ENCODE measurements around the gene SPTBN4.
"Not testable (repeated sequence)": the region's sequence is repeated elsewhere in the genome, so short reads cannot be mapped to it uniquely, and the experiment has no call there.

SPTBN4 gene

DNA sequence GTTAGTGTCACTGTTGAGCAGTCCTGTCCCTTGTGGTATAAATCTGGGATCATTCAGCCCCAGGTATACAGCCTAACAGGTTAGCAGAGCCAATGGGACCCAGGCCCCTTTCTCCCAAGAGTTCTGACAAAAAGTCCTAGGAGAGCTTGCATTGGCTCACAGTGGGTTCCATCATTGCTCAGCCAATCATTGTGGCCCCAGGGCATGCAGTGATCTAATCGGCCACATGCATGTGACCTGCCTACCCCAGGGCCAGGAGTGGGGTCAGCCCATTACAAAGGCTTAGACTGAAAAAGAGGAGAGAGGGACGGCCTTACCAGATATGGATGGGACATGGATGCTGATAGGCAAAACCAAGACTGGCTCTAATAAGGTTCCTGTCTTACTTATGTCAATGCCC is 41.1 kb downstream of the SPTBN4 start:
- no peak for DNase-seq (ENCODE audit: low spot score)

DNA sequence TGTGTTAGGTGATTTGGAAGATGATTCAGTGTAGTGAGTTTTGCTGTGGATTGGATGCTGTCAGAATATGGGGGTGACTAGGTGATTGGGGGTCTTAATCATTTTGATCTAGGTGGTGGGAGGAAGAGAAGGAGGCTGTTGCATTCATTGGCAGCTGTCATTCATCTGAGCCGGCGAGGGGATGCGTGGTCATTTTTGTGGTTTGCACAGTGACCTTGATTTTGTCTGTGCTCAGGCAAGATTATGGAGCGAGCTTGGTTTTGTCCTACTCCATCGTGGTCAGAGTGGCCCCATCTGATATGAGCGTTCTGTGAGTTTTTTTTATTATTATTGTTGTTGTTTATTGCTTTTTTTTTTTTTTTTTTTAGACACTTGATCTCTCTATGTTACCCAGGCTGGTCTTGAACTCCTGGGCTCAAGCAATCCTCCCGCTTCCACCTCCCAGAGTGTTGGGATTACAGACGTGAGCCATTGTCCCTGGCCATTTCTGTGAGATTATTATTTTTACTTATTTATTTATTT is 42.0 kb downstream of the SPTBN4 start:
- no peak for DNase-seq (ENCODE audit: low spot score)

DNA sequence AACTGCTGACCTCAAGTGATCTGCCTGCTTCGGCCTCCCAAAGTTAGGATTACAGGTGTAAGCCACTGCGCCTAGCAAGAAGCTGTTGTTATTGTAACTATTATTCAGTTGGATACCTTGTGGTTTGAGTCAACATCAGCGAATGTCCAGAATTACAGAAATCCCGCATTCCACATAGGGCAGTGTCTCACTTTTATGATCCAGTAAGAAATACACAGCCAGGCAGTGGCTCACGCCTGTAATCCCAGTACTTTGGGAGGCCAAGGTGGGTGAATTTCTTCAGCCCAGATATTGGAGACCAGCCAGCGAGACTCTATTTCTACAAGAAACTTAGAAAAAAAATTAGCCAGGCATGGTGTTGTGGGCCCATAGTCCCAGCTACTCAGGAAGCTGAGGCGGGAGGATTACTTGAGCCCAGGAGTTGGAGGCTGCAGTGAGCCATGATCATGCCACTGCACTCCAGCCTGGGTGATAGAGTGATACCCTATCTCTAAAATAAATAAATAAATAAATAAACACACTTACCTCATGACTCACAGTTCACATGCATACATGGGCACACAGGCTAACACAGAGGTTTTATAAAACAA is 43.8 kb downstream of the SPTBN4 start:
- DNase-seq (ENCODE audit: low spot score), result no peak

DNA sequence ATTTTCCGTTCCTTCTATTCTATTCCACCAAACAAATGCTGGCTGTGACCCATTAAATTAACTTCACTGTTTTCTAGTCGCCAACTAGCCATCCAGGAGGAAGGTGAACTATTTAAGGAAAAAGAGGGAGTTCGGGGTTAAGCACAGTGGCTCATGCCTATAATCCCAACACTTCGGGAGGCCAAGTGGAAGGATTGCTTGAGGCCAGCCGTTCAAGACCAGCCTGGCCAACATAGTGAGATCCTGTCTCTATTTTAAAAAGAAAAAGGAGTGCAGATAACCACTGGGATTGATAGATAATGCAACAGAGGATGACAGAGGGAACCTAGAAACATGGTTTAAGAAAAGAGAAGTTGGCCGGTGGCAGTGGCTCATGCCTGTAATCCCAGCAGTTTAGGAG is 44.7 kb downstream of the SPTBN4 start:
- DNase-seq (ENCODE audit: low spot score), result no peak

DNA sequence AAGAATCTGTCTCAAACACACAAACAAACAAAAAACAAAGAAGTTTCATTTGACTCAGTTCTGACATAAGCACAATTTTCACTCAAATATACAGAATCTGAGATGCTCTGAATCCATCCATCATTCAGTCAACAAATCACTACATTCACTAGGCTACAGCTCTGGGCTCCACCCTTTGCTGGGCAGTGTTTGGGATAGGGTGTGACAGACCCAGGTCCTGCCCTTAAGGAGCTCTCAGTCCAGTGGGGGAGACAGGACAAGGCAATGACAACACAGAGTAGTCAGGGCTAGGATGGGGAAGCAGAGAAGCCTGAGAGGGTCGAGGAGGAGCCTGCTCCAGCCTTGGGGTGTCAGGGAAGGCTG is 45.3 kb downstream of the SPTBN4 start:
- DNase-seq (ENCODE audit: low spot score), result no peak

DNA sequence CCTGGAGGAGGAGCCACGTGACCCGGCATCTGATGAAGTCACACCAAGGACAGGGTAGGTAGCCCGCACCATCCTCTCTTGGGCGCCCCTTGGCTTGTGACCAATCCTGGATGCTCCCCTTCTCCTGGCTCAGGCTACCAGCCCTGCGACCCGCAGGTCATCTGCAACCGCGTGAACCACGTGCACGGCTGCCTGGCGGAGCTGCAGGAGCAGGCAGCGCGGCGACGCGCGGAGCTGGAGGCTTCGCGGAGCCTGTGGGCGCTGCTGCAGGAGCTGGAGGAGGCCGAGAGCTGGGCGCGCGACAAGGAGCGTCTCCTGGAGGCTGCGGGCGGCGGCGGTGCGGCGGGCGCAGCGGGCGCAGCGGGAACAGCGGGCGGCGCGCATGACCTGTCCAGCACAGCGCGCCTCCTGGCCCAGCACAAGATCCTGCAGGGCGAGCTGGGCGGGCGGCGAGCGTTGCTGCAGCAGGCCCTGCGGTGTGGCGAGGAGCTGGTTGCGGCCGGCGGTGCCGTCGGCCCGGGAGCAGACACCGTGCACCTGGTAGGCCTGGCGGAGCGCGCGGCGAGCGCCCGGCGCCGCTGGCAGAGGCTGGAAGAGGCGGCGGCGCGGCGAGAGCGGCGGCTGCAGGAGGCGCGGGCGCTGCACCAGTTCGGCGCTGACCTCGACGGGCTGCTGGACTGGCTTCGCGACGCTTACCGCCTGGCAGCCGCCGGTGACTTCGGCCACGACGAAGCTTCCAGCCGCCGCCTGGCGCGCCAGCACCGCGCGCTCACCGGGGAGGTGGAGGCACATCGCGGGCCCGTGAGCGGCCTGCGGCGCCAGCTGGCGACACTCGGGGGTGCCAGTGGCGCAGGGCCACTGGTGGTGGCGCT is 45.9 kb downstream of the SPTBN4 start:
- DNase-seq (ENCODE audit: low spot score), result peak; percentile 35

DNA sequence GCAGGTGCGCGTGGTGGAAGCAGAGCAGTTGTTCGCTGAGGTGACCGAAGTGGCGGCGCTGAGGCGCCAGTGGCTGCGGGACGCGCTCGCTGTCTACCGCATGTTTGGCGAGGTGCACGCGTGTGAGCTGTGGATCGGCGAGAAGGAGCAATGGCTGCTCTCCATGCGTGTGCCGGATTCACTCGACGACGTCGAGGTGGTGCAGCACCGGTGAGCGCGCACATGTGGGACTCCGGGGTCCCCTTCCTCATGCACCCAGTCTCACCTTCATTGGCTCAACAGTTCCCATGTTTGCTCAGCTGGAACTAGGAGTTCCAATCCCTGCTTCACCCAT is 46.5 kb downstream of the SPTBN4 start:
- no peak for DNase-seq (ENCODE audit: low spot score)

DNA sequence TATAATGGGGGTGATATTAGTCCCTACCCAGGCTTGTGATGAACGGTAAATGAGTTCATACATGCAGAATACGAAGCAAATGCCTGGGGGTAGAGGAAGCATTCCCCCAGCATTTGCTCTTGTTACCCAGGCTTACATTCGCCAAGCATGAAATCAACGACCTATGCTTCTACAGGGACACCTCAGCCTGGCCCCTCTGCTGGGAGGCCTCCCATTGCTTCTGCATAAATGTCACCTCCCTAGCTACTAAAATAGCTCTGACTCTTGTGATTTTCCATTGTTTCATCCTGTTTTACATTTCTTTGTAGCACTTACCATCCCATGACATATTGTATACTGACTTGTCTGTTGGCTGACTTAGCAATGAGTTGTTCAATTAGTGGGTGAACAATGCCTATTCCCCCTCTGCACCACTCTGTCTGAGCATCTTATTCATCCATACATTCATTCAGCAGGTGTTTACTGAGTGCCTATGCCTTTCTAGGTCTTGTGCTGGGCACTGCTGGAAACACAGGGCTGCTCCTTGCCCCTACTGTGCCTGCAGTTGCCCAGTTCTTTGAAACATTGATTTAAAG is 47.0 kb downstream of the SPTBN4 start:
- DNase-seq (ENCODE audit: low spot score), result no peak

DNA sequence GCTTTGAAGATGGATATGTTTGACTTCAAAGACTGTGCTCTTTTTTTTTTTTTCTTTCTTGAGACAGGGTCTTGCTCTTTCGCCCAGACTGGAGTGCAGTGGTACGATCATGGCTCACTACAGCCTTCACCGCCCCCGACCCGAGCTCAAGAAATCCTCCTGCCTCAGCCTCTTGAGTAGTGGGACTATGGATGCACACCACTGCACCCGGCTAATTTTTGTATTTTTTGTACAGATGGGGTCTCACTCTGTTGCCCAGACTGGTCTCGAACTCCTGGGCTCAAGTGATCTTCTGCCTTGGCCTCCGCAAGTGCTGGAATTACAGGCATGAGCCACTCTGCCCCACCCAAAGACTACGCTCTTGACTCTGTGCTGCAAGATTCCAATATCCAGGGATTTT is 50.4 kb downstream of the SPTBN4 start:
- DNase-seq (ENCODE audit: low spot score), result no peak

DNA sequence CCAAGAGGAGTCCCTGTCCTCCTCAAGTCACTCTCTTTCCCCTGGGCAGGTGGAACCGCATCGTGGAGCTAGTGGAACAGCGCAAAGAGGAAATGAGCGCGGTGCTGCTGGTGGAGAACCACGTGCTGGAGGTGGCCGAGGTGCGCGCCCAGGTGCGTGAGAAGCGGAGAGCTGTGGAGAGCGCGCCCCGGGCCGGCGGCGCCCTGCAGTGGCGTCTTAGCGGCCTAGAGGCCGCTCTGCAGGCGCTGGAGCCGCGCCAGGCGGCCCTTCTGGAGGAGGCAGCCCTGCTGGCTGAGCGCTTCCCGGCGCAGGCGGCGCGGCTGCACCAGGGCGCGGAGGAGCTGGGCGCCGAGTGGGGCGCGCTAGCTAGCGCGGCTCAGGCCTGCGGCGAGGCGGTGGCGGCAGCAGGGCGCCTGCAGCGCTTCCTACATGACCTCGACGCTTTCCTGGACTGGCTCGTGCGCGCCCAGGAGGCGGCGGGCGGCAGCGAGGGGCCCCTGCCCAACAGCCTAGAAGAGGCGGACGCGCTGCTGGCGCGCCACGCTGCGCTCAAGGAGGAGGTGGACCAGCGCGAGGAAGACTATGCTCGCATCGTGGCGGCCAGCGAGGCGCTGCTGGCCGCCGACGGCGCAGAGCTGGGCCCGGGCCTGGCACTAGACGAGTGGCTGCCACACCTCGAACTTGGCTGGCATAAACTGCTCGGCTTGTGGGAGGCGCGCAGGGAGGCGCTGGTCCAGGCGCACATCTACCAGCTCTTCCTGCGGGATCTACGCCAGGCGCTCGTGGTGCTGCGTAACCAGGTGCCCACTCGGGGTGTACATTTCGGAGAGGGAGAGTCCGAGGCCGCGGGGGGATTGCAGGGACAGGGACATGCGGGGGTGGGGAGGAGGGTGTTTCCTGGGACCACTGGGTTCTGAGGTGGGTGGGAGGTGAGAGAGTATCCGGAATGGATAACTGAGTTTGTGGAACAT is 52.8 kb downstream of the SPTBN4 start:
- peak; percentile 29 for DNase-seq (ENCODE audit: low spot score)

DNA sequence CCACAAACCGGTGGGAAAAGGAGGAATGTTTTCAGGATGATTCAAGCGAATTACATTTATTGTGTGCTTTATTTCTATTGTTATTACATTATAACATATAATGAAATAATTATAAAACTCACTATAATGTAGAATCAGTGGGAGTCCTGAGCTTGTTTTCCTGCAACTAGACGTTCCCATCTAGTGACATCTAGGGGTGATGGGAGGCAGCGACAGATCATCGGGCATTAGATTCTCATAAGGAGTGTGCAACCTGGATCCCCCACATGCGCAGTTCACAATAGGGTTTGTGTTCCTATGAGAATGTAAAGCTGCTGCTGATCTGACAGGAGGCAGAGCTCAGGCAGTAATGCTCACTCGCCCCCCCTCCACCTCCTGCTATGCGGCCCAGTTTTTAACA is 54.5 kb downstream of the SPTBN4 start:
- no peak for DNase-seq (ENCODE audit: low spot score)

DNA sequence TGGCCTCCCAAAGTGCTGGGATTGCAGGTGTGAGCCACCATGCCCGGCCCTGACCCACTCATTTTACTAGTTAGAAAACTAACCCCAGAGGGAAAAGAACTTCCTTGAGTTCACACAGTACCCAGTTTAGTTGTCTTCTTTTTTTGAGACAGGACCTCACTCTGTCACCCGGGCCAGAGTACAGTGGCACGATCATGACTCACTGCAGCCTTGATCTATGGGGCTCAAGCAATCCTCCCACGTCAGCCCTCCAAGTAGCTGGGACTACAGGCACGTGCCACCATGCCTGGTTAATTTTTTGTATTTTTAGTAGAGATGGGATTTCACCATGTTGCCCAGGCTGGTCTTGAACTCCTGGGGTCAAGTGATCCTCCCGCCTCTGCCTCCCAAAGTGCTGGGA is 55.1 kb downstream of the SPTBN4 start:
- DNase-seq (ENCODE audit: low spot score), result not testable (repeated sequence)

DNA sequence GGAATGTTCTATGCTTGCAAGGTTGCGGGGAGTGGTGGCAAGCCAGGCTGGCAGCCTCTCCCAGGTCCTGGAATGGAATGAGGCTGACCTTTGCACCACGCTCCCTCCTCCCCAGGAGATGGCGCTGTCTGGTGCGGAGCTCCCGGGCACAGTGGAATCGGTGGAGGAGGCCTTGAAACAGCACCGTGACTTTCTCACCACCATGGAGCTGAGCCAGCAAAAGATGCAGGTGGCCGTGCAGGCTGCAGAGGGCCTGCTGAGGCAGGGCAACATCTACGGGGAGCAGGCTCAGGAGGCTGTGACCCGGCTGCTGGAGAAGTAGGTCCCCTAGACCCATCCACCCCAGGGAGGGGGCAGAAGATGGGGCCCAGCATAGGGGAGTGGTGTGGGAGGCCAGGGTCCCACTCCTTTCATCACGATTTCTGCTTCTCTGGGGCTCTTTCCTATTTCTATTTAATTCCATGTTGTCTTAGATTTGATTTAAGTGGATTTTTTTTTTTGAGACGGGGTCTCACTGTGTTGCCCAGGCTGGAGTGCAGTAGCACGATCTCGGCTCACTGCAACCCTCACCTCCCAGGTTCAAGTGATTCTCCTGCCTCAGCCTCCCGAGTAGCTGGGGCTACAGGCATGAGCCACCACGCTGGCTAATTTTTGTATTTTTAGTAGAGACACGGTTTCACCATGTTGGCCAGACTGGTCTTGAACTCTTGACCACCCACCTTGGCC is 56.7 kb downstream of the SPTBN4 start:
- peak; percentile 62 for DNase-seq (ENCODE audit: low spot score)

DNA sequence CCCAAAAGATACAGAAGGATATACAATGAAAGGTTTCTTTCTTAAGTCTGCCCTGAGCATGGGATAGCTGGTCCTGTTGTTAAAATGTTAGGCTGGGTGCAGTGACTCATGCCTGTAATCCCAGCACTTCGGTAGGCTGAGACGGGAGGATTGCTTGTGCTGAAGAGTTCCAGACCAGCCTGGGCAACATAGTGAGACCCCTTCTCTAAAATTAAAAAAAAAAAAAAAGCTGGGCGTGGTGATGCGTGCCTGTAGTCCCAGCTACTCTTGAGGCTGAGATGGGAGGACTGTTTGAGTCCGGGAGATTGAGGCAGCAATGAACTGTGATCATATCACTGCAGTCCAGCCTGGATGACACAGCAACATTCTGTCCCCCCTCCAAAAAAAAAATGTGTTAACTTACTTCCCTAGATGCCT is 57.3 kb downstream of the SPTBN4 start:
- no peak for DNase-seq (ENCODE audit: low spot score)

DNA sequence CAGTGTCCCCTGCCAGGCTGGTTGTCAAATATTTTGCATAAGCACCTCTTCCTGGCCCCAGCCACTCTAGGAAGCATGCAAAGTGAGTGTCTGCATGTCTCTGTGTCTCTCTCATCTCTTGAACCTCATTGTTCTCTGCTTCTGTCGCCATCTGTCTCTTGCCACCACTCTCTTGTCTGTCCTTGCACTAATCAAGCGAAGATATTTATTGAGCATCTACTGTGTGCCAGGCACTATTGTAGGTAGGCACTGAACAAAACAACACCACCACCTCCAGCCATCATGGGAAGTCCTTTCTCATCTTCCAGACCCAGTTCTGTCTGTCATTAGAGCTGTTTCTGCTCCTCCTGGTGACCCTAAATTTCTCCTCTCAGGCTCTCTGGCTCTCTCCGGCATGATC is 57.9 kb downstream of the SPTBN4 start:
- DNase-seq (ENCODE audit: low spot score), result no peak

DNA sequence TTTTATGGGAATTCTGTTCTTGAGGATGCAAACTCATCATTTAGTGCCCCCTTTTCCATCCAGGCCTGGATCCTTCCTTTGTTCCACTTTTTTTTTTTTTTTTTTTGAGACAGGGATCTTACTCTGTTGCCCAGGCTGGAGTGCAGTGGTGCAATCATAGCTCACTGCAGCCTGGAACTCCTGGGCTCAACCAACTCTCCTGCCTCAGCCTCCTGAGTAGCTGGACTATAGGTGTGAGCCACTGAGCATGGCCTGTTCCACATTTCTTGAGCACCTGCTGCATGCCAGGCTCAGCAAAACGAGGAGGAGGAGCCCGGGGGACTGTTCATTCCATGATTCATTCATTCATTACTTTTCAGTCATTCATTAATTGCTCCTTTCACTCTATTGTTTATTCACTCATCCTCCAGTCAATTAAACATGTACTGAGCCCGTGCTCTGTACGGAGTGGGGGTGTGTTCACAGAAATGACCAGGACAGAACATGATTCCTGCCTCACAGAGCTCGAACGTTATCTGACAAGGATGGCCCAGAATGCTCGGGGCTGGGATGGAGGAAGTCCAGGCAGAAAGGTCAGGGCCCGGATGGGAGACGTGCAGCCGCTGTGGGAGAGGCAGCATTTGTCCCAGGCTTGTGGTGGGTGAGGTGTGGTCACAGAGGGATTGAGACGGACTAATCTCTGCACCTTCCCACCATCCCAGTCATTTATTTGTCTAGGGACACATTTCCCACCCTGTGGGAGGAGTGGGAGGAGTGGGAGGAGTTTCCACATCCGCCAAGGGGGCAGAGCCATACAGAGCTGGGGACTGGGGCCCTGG is 58.6 kb downstream of the SPTBN4 start:
- no peak for DNase-seq (ENCODE audit: low spot score)

DNA sequence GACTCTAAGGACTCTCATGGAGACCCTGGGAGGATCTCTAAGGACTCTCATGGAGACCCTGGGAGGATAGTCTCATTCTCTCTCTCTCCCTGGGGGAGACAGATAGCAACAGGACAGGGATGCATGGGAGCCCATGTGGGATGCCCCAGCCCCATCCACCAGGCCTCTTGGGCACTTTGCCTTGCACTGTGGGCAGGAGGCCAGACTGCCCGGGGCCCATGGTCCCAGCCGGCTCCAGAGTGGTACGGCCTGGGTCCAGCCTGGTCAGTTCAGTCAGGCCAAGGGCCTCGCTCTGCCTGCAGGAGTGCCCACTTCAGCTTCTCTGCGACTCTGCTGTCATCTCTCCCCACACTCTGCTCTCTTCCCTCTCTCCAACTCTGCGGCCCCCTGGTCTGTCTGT is 61.3 kb downstream of the SPTBN4 start:
- DNase-seq (ENCODE audit: low spot score), result no peak

DNA sequence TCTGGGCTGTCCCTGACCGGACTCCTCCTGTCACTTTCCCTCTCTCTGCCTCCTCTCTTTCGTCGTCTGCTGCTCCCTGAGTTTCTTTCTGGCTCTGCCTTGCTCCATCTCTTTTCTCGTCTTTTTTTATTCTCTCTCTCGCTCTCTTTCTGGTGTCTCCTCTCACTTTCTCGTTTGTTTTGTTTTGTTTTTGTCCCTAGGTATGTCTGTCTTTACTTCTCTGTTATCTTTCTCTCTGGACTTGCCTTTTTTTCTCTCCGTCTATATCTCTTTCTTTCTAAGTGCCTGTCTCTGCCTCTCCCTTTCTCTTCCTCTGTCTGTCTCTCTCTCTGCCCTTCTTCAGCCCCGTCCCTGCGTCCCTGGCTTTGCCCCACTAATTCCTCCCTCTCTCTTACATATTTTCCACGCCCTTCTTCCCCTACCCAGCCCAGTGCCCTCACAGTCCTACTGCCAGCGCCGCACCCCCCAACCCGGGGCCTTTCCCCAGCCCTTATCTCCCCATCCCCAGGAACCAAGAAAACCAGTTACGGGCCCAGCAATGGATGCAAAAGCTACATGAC is 61.8 kb downstream of the SPTBN4 start:
- no peak for DNase-seq (ENCODE audit: low spot score)

DNA sequence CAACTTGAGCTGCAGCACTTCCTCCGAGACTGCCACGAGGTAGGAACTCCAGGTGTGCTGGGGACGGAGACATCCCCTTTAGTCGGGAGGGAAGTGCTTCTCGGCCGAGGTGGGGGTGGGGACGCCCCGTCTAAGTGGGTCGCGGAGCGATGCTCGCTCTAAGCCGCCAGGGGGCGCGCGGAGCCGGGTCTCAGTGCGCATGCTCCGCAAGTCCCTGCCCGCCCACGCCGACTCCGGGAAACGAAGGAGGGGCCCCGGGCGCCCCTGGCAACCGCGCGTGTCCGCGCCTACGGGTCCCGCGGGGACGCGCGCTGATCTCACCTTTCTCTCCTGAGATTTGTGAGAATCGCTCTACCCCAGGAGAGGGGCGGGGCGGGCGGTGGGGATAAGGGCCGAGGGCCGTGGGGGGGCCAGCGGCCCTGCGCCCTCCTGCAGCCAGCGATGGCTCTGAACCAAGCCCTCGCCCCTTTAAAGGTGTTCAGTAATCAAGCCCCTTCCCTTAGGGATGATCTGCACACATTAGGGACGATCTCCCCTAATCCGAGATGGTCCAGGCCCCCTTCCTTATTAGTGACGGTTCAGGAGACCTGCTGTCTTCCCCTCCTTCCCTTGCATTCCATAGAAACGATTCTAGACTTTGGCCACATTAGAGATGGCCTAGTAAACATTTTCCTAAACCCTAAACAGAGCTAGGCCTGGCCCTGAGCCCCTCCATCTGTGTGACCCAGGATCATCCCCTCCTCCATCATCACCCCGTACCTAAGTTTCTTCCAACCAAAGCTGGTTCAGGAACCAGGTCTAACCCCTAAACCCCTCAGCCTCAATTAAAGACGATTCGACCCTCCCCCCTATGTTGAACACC is 62.5 kb downstream of the SPTBN4 start:
- DNase-seq (ENCODE audit: low spot score), result peak; percentile 99
